NOMO-1 (cell line): ENCODE measurements around the gene GRM4.

Experiments
- DNase-seq, 2 experiments: peaks; one replicate each; lab custom pipeline; 2025; ENCODE audit not compliant: unreplicated experiment in 2 of 2; lab: John Stamatoyannopoulos, UW

GRM4 gene

DNA sequence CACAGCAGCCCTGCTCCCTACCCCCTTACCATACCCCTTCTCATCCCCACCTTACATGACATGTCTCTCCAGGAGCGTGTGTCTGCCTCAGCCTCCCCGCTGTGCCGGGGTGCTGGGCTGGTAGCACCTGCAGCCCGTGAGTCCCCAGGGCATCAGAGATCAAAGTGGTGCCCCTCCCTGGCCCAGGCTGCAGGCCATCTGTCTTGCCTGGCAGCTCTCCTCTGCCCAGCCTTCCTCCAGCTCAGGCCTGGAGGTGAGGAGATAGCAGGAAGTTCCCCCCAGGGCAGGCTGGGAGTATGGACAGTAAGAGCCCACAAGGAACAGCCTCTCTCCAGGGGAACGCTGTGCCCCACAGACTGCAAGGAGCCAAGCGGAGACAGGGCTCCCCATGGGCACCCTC is 35.3 kb downstream of the GRM4 start:
- DNase-seq = no peak

DNA sequence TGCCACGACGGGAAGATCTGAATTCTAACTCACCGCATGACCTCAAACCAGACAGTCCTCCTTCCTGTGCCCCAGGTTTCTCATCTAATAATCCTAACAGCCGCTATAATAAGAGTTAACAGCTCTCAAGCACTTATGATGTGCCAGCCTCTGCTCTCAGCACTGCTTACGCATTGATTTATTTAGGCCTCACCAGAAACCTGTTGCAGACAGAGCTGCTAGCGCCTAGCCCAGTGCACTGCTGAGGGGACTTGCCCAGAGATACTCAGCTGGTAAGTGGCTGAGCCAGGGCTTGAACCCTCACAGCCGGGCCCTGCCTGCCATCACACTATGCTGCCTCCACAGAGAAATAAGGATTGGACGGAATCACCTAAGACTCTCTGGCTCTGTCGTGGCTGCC is 37.7 kb downstream of the GRM4 start:
- DNase-seq = no peak

DNA sequence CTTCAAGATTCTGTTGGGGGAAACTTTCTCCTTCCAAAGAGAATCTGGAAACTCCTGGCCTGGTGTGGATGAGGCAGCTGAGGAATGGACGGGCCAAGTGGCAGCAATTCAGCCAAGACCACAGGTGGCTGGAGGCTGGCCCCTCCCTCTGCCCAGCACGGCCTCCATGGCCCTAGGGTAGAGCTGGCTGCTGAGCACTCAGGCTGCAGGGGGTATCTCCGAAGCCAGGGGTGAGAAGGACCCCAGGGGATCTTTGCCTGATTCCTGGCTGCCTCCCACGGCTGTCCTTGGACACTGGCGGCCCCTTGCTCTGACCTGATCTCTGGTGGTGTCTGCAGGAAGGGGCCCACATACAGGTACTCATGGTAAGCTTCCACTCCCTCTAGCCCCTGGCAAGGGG is 39.0 kb downstream of the GRM4 start:
- no peak for DNase-seq

DNA sequence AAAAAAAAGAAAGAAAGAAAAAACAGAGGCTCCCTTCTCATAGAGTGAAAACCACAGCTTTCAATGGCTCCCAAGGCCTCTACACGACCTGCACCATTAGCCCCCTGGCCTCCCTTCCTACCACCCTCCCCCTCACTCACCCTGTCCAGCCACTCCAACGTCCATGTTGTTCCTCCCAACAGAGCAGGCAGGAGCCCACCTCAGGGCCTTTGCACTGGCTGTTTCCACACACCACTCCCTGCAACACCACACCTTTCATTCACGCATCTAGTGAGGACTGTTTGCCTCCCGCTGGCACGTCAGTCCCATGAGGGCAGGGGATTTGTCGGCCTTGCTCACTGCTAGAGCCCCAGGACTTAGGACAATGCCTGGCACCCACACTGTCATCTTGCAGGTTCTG is 39.5 kb downstream of the GRM4 start:
- DNase-seq = no peak

DNA sequence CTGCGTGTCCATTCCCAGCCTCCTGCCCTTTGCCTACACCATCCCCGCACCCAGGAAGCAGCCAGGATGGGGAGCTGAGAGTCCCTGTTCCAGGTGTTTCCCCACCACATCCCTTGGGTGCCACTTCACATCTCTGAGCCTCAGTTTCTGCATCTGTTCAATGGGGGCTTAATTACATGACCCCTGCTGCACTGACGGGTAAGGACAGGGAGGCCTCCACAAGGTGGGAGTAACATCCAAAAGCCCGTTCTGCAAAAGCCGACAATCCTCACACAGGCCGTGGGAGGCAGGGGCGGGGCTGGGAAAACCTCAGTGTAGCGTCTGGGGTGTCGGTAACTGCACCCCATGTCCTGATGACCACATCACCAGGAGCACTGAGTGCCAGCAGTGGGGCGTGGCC is 41.3 kb downstream of the GRM4 start:
- DNase-seq = no peak

DNA sequence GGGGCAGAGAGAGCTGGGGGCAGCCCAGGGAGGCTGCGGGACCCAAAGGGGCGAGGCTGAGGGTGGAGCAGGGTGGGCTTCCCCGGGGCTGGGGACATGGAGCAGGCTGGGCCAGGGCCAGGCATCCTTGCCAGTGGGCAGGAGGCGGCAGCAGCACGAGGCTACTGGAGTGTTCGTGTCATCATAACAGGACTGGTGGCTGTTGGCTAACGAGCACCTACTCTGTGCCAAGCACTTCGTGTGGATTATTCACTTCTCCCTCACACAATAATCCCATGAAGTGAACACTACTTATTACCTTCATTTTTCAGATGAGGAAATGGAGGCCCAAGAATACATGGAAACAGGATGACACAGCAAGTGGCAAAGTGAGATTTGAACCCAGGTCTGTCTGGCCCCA is 41.7 kb downstream of the GRM4 start:
- no peak for DNase-seq

DNA sequence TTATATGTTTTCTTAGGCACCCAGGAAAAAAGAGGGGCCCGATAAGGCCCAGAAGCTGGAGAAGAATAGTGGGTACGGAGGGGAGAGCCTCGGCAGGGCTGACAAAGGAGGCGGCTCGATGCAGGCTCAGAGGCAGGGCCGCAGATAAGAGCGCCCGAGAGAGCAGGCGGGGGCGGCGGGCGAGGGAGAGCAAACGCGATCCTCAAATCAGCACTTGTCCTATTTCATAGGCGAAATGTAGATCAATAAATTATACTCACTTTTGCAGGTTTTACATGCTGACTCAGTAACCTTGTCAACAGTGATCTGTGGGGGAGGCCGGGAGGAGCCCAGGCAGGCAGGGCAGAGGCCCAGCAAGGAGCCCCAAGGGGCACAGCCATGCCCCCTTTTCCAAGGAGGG is 42.6 kb downstream of the GRM4 start:
- no peak for DNase-seq

DNA sequence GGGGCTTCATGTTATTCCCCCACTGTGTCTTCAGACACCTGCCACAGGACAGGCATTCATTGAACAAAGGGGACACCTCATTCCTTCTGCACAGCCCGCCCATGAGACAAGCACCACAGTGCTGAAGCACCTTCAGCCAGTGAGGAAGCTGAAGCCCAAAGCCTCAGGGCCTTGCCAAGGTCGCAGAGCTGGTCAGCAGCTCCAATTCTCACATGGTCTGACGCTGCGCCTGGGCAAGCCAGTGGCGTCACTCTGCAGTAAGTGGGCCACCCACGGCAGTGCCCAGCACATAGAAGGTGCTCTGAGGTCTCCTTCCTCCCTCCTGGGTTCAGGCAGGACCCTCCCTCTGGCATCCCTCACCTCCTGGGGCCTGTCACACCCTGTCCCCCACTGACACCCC is 43.2 kb downstream of the GRM4 start:
- no peak for DNase-seq

DNA sequence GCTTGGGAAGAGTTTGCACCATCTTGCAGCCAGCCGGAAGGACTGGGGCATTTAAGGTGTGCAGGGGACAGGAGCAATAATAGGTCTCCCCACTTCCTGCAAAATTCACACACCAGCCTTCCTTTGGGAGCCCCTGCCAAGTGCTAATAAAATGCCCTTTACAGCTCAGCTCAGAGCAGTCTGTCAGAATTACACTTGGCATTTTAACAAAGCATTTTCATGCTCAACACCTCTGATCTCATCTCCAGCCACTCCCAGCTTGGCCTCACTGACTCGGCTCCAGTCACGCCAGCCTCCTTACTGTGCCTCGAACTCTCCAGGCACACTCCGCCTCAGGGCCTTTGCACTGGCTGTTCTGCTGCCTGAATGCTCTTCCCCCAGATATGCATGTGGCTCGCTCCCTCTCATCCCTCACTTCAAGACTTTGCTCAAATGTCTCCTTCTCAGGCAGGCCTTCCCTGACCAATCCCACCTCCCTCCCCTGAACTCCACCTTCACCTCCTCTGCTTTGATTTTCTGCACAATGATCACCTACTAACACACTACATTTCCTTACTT is 43.7 kb downstream of the GRM4 start:
- no peak for DNase-seq

DNA sequence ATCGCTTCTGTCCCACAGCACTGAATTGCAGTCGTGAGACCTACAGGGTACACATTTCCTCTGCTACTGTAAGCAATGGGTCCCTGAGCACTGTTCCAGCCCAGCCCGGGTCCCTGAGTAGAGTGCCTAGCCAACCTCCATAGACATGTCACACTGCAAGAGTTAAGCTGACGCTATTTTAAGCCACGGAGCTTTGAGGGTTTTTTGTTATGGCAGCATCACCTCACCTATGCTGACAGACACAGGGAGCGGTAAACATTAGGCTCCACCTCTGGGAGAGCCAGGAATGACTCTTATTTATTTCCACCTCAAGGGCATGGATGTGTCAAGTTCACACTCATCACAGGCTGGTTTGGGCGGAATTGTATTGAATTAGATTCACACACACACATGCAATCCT is 45.1 kb downstream of the GRM4 start:
- no peak for DNase-seq

DNA sequence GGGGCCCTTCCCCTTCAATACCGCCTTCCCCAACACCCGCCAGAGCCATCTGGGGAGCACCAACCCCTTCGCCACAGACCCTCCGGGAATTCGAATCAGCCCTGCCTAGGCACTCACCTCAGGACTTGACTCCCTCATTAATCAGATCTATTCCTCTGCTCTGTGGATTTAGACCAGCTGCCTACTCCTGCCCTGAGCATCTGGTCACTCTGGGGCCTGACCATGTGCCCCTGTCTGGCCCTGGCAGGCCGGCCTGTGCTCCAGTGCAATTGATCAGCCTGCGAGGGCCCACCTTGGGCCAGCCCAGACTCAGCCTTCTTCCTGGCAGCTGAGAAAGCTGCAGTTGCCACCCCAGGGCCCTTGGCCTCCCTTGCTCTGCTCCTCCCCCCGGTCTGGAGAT is 46.0 kb downstream of the GRM4 start:
- DNase-seq = no peak

DNA sequence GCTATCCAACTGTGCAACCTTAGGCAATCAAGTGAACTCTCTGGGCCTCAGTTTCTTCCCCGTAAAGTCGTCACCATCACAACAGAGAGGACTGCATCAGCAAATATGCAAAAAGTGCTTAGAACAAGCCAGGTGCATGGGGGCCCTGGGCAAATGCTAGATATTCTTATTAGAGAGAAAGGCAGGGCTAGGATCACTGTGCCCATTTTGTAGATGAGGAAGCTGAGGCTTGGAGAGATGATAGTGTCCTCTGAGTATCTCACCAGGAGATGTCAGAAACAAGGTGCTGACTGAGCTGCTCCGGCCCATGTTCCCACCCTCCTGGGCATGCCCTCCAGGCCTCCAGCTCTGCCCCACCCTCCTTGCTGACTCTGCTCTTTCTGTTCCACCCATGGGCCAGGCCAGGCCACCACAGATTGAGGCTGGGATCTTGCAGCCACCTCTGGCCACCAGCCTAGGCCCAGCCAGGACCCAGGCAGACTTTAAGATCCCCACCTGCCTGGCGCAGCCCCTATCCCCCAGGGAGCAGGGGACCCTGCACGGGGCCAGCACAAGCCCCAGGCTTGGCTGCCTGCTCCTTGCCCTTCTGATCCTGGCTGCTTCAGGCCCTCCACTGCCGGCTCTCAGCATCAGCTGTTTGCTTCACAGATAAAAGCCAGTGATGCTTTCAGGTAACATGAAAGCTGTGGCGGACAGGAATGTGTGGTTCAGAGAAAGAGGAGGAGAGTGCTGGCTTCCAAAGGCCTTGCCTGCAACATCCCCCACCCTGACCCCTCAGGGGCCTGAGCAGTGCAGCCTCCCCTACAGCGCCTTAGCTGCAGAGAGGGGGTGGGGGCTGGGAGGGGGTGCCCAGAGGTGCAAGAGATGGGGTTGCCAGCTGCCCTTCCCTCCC is 47.6 kb downstream of the GRM4 start:
- no peak for DNase-seq

DNA sequence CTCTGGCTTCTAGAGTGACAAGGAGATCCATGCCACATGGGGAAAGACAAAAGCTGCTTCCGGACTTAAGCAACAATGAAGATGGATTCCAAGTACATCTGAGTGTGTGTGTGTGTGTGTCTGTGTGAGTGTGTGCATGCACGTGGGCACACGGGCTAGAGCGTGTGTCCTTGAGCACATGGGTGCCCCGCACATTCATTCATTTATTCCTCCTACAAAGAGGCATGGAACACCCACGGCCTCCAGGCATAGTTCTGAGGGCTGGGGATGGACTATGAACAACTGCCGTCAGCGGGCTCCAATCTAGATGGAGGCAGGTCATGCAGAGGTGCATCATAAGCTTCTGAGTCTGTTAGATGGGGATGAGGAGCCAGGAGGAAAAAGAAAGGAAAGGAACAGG is 49.1 kb downstream of the GRM4 start:
- DNase-seq = no peak

DNA sequence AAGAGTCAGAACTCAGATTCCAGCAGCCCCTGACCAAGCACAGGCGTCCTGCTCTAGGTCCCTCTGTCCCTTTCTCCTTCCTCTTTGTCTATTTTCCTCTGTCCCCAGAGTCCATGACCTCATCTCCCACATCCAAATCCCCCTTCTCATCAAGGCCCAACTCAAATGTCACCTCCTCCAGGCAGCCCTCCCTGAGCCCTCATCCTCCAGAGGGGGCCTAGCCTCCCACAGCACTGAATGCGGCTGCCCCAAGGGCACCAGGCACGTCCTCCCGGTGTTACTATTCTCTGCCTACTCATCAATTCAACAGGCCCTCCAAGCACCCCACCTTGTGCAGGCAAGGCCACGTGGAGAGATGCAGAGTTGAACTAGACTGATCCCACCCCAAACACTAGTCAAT is 49.7 kb downstream of the GRM4 start:
- DNase-seq = no peak

DNA sequence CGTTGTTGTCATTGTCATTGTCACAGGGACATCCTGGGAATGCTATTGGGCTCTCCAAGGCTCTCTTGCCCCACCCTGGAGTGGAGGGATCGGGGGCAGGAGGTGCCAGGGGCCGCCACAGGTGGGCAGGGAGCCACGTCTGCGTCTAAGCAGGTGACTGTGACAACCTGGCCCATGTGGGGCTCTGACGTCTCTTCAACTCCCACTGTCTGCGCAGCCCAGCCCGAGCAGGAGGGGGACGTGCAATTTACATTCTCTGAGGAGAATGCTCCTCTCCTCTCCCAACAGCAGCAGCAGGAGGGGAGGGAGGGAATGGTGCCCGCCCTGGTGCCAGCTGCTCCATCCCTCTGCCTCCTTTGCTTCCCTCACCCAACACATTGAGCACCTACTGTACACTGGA is 50.1 kb downstream of the GRM4 start:
- DNase-seq = no peak

DNA sequence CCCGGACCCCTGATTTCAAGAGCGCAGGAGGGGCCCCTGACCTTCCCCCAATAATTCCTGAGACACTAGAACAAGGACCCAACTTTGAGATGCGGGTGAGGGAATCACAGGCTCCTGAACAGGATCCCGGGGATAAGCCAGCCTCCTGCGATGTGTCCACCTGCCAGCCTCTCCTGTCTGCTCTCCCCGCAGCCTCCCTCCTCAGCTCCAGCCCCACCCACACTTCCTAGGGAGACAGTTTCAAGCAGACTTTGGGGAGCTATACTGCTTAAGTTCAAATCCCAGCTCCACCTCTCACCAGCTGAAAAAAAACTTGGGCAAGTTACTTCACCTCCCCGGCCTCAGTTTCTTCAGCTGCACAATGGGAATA is 50.8 kb downstream of the GRM4 start:
- DNase-seq = no peak

DNA sequence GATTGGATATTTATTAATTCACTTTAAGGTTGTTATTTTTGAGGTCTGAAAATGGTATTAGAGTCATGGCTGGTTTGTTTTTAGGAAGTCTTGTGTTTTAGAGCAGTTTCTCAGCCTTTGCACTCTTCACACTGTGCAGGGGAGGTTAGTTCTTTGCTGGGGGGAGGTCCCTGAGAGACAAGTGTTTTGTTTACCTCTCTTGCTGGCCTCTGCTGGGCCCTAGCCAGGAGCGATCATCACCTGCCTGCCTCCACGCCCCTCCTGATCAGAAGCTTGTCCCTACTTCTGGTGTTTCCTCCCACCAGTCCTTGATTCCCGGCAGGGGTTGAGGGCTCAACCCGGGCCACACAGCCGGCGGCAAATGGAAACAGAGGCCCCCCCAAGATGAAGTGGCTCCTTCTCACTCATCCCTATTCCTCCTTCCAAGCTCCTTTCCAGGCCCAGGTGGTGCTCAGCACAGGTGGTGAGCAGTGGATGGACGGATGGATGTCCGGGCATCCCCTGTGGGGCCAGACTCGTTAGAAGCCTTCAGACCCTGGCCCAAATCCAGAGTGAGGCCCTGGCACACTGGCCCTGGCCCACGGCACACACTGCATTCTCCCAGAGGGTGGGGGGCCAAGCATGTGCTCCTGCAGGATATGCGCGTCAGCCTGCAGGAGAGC is 51.3 kb downstream of the GRM4 start:
- DNase-seq = no peak

DNA sequence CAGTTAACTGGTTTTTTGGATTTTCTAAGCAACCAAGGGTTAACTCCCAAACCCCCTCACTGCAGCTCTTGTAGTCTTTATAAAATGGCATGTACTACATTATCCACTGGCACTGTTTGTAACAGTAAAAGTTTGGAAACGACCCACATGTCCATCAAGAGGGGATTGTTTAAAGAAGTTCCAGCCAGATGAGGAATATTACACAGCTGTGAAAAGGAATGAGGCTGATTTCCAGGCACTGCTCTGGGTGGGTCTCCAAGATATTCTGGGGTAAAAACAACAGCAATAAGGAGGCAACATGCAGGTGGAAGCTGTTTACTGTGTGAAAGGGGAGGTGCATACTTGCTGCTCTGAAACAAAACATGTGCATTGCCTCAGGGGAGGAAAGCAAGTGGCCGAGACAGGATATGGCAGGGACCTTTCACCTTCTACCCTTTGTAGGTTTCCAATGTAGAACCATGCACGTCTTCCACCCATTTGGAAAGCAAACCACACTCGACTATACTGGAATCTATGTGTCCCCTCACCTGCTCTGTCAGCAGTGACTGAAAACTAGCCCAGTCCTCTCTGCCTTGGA is 51.9 kb downstream of the GRM4 start:
- DNase-seq = no peak

DNA sequence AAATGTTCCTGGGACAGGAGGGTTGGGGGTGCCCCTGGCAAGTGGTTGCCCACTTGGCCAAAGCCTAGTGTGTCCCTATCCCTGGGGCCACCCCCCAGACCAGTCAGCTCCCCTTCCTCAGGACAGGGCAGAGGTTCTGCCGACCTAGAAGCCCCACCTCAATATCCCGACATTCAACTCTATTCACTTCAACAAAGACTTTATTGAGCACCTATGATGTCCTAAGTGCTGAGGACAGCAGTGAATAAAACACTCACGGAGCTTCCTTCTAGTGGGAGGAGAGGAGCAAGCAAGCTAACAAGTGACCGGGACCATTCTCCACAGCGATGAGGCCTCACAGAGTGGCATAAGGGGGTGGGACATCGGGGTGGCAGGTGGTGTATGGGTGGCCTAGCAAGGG is 52.7 kb downstream of the GRM4 start:
- no peak for DNase-seq

DNA sequence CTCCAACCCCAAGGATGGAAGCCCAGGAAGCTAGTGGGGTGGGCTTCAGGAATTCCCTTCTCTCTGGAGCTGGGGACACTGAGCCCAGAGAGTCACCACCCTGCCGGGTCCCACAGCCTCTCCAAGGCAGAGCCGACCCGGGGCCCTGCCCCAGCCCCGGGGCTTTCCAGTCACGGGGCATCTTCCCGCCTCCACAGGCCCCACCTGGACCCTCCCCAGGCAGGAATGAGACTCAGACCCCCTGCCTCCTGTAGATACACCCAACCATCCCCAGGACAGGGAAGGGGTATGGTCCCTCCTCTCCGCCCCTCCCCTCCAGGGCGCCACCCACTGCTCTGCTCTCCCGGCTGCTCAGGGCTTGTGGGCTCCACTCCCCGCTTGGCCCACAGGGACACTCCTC is 53.3 kb downstream of the GRM4 start:
- DNase-seq = no peak

DNA sequence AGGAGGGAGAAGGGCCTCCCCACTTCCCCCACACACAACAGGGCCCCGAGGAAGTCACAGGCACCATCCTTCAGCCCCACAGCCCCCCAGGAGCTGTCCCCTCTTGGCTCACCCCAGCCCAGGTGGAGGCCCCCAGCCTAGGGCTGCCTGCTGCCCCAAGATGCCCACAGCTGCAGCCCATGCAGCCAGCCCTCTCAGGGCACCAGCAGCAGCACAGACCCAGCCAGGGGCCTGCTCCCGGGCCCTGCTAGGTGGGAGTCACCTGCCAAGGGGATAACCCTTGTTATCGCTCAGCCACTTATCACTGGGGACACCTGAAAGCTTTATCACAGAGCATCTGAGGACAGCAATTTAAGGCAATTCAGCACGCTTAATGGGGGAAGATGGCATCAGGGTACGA is 55.0 kb downstream of the GRM4 start:
- no peak for DNase-seq

DNA sequence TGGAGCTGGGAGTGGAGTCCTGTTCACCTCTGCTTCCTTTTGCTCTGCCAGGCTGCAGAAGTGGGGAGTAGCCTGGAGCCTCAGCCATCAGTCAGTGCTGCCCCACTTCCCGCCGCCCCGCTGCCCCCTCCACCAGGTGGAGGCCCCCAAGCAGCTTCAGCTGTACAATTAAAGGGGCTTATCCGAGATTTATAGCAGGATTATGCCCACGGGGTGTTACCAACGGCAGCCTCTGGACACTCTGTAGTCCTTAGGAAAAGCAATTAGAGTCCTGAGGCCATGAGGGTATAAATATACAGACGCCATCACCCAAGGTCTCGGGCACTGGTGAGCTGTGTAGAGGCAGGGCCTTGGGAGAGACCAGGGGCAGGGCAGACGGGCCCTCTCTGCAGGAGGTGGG is 55.4 kb downstream of the GRM4 start:
- DNase-seq = no peak
